Measurements from ENCODE around the gene ROR1.
"Not testable (repeated sequence)": the region's sequence is repeated elsewhere in the genome, so short reads cannot be mapped to it uniquely, and the experiment has no call there.

ROR1 gene

DNA sequence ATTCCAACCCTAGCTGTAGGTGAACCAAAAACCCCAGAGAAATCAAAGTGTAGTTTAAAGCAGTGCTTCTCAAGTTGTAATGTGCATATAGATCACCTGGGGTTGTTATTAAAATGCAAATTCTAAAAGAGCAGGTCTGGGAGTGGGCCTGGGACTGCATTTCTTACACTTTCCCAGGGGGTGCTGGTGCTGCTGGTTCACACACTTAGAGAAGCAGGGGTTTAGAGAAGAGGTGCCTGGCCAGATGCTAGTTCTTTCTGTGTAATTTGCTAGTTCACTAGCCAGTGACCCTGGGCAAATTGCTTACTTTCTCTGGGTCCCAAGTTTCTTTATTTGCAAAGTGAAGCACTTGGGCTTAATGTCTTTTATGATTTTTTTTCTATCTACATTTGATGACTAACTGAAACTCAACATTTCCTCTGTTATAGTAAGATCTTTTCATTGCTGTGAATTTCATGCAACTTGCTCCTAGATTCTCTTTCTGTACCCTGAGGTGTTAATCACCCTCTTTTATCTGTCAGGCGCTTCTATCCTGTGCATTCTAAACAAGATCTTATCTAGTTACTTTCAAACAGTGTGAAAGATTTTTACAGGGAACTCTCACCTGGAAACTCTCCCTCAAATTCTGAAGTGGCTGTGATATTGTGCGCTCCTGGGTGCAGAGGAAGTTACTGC, 287.8 kb downstream of the ROR1 start:
- no peak for DNase-seq (ENCODE audit: low spot score)

DNA sequence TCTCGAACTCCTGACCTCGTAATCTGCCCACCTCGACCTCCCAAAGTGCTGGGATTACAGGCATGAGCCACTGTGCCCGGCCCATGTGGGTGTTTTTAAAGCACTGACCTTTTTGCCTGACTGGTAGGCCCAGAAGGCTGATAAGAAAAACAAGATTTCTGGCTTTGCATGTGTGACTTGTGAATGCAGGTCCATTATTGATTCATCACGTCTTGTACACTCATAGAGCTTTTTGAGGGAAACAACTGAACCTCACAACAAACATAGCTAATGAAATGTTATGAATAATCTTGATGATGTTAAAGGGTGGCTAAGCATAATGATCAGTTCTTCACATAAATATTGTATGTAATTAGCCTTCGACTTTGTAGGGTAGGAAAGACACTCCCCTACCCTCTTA, 288.7 kb downstream of the ROR1 start:
- DNase-seq (ENCODE audit: low spot score): no peak

DNA sequence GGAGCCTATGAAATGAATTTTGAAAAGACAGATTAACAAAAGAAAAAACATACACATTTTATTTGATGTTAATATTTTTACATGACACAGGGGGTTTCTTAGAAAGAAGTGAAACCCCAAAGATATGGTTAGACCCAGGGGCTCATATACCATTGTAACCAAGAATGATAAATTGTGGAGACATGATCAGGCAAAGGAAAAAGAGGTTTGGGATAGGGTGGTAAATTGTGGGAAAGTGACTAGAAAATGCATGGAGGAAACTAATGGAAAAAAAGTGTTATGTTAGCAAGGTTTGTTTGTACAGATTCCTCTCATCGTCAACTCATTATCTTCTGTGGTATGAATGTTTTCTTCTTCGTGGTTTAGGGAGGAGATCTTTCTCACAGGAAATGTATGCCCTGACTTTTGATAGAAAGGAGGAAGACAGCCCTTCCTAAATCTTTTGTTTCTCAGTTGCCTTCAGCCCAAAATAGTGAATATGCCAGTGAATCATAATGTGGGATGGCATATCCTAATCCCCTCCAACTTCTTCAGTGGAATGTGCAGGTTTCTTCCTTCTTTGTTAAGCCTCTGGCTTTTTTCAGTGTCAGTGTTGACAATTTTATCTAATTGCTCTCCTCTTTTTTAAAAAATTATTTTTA, 289.2 kb downstream of the ROR1 start:
- peak; percentile 7 for DNase-seq (ENCODE audit: low spot score)

DNA sequence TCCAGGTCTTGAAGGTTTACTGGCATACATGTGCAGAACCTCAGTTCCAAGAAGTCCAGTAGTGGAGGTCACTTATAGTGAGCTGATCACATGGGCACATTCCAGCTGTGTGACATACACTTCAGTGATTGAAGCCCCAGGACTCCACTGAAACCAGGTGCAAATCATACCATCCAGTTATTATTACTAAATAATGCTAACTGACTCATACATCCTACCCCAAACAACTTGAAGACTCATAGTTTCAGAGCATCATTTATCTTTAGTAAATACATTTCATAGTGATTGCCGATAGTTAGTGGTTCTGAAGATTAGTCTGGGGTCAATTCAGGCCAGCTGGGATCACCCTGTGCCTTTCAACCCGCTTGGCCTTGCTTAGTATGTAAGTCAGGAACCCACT, 291.8 kb downstream of the ROR1 start:
- no peak for DNase-seq (ENCODE audit: low spot score)

DNA sequence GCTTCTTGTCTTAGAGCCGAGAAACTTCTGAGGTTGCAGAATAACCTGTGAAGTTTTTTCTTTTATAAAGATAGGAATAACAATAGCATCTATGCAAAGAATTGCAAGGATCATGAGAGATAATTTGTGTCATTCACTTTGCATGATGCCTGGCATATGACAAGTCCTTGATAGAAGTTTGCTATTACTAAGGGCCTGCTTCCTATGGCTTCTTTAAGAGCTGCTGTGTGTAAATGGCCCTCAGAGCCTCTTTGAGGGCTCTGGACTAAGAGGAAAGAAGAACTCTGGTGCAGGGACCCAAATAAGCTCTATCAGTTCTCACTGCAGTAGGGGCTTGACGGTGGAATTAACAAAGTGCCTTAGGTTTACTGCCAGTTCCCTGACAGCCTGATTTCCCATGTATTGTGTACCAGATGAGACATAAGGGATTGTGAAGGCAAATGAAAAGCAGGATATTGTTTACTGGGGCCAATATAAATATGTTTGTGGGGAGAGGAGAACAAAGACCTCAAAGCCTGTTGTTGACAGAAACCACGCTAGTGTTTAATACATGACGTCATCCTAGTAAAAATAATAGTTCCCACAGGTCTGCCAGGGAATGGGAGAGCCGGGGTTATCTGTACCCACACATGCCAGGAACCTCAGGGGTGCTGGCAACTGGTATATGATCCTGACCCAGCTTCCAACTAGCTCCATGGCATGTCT, 298.4 kb downstream of the ROR1 start:
- no peak for DNase-seq (ENCODE audit: low spot score)

DNA sequence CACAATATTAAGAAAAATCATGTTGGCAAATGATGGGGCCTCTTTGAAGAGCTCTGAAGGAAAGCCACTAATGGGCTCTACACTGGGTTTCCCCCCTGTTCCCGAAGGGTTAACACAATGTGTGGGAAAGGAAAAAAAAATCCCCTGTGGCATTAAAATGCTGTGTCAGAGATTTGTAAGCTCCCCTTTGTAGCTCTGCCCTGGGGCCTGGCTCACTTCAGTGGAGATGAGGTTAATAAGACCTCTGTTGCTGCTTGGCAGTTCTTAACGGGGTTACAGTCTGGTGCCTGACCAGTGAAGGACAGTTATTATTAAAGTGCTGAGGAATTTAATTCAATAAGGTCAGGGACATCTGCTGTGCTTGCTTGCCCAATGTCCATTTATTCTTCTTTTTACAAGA, 299.9 kb downstream of the ROR1 start:
- no peak for DNase-seq (ENCODE audit: low spot score)

DNA sequence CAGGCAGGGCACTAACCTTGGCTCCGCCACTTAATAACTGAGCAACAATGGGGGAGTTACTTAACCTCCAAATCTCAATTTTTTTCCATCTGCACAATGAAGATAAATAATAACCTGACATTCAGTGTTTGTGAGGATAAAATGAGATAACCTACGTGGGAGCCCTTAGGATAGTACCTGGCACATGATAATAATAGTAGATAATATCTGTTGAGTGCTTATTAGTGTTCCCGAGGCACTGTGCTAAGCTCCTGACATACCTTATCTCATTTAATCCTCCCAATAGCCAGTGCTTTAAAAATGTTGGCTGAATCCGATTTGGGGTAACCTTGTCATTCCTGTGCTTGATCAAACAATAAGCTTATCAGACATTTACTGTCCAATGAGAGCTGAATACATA, 300.9 kb downstream of the ROR1 start:
- DNase-seq (ENCODE audit: low spot score): no peak

DNA sequence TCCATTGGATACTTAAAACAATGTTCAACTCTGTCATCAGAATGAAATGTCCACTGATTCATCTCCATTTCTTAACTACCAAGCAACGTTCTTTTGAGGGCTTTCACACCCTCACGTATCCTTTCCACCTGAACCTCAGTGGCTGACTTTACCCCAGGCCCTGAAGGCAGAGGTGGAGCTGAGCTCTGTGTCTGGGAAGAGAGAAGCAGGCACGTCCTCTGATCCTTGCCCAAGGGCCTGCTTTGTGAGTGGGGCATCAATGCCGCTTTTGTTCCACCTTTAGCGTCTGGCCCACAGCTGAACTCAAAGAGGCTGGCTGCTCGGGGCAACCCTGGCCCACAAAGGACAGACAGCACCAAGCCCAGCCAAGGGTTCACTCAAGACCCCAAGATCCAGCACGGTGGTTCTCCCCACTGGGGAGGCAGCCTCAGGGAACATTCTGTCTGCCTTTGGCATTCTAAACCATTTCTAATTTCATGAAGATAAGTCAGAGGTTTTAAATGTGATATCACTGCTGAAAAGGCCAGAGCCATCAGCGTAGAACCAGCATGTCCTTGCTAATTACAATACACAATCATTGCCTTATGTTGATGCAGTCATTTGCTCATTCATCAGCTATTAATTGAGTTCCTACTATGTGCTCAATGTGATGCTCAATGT, 303.6 kb downstream of the ROR1 start:
- DNase-seq (ENCODE audit: low spot score): no peak

DNA sequence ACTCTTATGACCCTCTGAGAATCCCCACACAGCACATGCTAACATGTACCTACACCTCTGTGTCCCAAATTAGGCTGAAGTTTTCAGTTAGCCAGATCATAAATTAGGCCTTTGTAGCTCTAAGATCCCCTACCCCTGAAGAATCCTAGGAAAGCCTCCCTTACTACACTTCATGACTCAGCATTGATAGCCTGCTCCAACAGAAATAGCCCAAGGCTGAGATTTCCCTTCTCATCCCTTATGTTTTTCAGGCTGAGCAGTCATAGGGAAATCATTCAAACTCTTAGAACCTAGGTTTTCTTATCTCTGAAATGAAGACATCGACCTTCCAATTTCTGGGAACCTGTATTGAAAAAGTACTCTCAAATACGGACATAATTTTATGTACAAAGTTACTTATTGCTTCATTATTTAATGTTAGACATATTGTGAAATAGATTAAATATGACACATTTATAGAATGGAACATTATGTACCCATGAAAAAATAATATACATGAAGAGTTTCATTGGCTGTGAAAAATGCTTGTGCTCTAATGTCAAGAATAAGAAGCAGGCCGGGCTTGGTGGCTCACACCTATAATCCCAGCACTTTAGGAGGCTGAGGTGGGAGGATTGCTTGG, 307.2 kb downstream of the ROR1 start:
- DNase-seq (ENCODE audit: low spot score): no peak

DNA sequence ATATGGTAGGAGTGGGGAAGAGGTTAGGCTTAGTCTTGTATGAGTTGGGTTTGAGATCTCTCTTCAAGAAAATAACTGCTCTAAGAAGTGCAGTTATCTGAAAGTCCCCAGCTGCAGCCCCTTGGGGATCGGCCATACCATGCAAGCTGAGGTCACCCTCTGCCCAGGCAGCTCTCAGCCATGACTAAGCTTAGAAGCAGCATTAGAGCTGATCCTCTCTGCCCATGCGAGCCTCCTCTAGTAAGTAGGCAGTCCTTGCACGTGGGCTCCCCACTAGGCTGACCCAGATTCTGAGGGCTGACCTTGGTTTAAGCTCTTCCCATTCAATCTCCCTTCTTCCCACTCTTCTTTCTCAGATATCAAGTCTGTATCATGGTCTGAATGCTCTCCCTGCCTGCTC, 308.6 kb downstream of the ROR1 start:
- DNase-seq (ENCODE audit: low spot score): peak; percentile 57

DNA sequence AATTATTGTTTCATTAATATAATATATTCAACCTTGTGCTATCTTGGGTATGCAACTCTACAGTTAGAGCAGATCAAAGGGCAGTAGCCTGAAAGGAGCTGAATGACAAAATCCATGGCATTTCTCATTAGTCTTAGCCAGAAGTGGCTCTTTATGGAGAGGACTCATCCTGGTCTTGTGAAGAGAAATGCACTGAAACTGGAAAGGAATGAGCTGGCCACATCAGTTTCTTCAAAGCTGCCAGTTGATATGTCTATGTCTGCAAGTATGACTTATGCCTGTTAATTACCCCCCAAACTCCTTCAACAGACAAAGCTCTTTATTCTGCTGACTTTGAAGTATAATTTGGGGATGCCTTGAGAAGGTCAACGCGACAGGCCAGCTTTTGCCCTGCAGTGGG, 310.6 kb downstream of the ROR1 start:
- DNase-seq (ENCODE audit: low spot score): no peak

DNA sequence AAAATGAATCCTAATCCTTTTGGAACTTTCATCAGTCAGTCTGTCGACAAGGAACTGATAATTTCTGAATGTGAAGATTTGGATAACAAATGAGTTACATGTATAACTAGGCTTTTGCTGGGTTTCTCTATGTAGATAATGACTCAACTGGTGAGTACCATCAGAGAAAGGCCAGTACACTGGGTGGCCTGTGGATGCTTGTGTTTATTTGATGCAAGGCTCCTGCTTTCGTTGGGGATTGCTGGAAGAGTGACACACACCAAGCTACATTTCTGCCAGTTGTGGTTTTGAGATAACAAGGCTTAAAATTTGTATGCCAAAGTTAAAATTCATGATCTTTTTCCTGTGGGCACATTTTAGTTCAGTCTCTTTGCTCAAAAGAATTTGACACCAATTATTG, 314.0 kb downstream of the ROR1 start:
- peak; percentile 46 for DNase-seq (ENCODE audit: low spot score)

DNA sequence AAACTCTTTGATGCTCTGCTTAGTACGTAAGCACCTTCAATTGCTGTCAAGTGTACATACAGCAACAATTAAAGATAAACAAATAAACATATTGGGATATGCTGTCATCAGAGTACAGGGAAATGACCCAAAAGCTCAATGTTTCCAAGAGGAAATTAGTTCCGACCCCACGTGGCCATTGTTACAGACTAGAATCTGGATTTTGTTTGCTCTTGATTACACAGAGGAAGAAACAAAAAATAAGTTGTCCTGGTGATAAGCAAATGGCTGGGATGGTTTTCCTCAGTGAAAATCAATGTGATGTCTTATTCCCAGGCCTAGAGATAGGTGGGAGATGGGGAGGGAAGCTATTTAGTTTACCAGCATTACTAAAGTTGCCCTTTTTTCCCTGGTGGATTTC, 316.6 kb downstream of the ROR1 start:
- DNase-seq (ENCODE audit: low spot score): no peak

DNA sequence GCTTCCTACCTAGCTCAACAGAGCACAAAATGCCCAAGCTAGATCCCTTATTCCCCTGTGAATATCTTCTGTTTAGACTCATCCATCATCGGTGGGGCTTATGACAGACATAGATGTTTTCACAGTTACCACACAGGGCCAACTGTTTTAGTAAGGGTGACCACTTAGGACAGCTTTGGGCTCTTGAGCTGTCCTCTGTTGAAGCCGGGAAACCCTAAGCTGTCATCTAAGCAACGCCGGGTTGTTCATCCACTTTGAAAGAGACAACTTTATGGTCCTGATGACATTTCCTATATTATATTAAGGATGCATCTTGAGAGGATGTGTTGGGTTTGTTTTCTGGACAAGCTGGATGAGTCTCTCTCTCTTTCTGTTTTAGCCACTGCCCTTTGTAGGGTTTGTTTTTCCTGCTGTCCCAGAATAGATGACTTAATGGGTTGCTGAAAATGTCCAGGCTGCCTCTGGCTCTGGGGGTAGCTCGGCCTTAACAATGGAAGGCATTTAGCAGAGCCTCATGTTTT, 319.1 kb downstream of the ROR1 start:
- DNase-seq (ENCODE audit: low spot score): no peak

DNA sequence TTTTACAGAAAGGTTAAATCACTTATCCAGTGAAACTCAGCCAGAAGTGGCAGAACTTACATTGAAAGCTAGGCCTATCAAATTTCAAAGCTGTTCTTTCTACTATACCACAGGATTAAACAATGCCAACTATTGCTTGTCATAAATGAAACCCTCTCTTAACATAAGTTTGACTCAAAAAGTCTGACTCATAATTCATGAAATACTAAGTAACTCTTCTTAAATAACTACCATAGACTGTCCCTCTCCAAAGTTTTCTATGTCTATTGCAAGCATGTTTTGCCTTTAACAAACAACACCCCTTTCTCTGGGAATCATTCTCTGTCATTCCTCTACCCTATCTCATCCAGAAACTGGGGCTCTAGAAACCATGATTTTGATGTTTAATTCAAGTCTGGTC, 320.1 kb downstream of the ROR1 start:
- no peak for DNase-seq (ENCODE audit: low spot score)

DNA sequence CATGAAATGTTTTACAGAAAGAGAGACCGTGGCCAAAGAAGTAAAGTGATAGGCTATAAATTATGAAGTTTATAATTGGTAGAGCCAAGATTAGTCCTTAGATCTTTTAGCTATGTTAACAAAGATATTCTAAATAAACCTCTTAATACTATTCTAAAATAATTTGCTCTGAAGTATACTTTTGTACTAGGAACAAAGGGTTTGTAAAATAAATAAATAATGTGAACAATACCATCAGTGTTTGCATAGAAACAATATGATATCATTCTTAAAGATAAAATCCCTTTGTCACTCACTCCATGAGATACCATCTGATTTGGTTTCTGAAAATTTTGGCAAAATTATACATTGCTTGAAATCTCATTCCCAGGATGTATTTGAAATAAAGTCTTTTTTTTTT, 322.0 kb downstream of the ROR1 start:
- no peak for DNase-seq (ENCODE audit: low spot score)

DNA sequence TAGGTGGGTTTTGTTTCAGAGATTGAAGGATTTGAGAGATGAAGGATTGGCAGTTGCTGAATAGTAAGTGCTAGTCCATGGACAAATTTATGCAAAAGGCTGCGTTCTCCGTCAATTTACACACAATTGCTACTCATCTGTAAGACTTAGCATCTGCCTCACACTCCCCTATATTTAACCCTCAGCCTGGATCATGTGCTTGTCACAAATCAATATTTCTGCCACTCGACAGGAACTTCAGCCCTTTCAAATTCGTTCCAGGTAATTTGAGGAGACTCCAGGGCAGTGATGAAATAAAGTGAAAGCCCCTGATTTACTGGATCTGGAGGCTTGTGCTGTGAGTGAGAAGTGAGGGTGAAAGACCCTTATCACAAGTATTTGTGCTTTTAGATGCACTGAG, 324.0 kb downstream of the ROR1 start:
- no peak for DNase-seq (ENCODE audit: low spot score)

DNA sequence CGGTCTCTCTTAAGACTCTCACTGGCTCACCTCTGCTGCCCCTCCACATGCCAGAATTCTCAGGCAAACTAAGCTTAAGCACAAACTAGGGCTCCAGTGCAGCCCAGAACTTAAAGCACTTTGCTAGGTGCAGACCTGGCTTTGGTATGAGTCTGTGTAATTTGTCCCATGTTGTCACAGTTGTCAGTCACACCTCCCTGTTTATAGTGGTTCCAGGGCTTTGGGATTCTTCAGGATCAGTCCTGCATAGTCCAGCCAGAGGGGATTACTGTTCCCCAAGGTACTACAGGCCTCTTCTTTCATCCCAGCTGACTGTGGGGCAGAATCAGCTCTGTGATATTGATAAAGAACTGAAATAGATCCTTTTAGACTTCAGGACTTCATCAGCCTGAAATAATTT, 324.6 kb downstream of the ROR1 start:
- DNase-seq (ENCODE audit: low spot score): no peak

DNA sequence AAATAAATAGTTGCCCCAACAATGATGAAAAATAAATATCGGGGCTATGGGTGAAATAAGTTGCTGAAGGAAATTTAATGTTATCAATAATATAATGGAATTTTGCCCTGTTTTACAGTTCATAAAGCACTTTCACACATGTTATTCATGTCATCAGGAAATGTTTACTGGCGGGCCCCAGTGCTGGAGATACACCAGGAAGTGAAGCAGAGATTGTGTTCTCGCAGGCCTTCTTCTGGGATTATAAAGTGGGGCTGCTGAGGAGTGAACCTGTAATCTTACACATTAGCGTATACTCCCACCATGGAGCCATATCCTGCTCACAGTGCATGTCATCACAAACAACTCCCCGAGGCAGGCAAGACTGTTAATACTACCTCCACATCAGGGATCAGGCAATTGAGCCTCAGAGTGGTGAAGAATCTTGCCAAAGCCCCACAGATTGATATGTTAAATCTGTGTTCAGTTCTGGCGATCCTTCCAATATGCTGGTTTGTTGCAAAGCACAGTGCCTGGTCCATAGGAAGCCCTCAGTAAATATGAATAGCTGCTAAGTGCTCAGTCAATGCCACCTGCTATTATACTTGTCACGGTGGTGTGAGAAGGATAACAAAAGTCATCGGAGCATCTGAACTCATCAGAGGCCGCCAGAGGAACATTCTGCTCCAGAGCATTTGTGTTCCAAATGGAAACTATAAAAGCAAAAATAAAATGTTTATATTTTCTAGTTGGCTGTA, 325.2 kb downstream of the ROR1 start:
- DNase-seq (ENCODE audit: low spot score): no peak

DNA sequence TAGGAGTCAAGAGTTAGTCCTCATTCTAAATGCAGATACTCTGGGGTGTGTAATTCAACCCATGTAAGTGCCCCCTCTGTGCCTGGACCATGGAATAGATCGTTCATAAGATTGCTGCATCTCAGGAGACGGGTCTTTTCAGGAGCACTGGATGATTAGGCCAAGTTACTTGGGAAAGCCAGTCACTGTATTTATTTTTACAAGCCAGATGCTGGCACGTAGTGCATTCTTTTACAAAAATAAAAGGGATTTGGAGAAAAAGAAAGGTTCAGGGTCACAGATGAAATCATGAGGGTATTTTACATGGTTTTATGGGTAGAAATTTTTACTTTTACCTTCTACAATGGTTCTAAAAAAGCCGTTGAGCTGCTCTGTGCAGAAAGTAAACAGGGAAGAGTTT, 327.0 kb downstream of the ROR1 start:
- no peak for DNase-seq (ENCODE audit: low spot score)

DNA sequence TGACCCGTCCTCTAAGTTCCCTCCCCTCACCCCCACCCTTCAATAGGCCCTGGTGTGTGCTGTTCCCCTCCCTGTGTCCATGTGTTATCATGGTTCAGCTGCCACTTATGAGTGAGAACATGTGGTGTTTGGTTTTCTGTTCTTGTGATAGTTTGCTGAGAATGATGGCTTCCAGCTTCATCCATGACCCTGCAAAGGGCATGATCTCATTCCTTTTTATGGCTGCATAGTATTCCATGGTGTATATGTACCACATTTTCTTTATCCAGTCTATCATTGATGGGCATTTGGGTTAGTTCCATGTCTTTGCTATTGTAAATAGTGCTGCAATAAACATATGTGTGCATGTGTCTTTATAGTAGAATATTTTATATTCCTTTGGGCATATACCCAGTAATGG, 330.8 kb downstream of the ROR1 start:
- not testable (repeated sequence) for DNase-seq (ENCODE audit: low spot score)

DNA sequence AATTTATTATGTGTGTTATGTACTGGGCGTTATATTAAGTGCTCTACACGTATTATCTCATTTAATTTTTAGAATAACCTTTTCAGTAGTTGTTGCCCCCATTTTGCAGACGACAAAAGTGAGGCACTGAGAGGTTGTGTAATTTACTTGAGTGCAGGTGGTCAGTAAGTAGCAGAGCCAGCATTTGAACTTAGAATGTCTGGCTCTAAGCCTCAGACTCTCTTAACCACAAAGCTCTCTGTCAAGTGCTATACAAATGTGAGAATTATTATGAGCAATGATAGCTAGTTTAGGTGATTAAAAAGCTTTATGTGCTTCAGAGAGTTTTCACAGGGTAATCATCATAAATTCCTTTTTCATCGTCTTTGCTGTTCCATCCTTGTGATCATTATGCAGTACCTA, 333.3 kb downstream of the ROR1 start:
- DNase-seq (ENCODE audit: low spot score): no peak

All from hepatic stellate cell (primary cell).